ENCODE data around the gene ATXN7.

ATXN7 gene

GRCh38 chr3:63908081-63908736, 44.5 kb downstream of the ATXN7 start:
- DNase-seq: no peak

DNA sequence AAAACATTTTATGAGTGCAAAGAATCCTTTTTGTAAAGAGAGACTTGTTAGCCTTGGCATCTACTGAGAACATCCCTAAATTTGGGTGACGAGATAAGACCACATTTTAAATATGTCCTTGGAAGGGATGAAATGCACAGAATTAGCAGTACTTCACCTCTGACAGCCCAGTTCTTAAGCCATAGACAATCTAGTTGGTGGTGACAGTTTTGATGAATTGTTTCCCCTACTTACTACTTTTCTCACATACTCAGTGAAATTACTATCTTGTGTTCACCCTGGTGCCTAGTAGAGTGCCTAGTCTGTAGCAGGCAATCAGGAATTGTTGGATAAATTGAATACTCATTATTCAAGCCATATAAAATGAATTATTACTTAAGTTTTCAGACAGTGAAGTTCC, 45.1 kb downstream of the ATXN7 start:
- DNase-seq: no peak

- no peak for DNase-seq
These were observed 45.8 kb downstream of the ATXN7 start for GRCh38 chr3:63909431-63909830.

GRCh38 chr3:63910001-63910400, 46.3 kb downstream of the ATXN7 start:
- DNase-seq: no peak

DNA sequence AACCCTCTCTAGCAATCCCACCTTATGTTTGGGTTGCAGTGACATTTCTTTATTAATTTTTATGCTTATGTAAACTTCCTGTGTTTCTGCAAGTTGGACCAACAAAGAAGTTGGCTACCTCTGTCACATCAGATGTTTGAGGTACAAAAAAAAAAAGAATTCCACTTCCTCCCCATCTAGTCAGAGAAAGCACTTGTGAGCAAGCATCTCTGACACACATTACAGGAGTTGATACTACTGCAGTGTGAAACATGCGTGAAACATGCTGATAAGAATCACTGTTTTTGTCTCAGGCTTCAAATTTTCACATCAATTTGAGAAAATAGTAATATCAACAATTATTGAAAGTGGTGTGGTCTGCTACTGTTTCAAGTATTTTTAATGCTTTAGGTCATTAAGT, 47.2 kb downstream of the ATXN7 start:
- no peak for DNase-seq

- no peak for DNase-seq
These were observed 47.8 kb downstream of the ATXN7 start for GRCh38 chr3:63911509-63911872.

- no peak for DNase-seq
These were observed 48.5 kb downstream of the ATXN7 start, which contains the start of gene SCAANT1 for GRCh38 chr3:63911873-63912767. TSS of gene SCAANT1 (minus strand) at chr3:63912383.

DNA sequence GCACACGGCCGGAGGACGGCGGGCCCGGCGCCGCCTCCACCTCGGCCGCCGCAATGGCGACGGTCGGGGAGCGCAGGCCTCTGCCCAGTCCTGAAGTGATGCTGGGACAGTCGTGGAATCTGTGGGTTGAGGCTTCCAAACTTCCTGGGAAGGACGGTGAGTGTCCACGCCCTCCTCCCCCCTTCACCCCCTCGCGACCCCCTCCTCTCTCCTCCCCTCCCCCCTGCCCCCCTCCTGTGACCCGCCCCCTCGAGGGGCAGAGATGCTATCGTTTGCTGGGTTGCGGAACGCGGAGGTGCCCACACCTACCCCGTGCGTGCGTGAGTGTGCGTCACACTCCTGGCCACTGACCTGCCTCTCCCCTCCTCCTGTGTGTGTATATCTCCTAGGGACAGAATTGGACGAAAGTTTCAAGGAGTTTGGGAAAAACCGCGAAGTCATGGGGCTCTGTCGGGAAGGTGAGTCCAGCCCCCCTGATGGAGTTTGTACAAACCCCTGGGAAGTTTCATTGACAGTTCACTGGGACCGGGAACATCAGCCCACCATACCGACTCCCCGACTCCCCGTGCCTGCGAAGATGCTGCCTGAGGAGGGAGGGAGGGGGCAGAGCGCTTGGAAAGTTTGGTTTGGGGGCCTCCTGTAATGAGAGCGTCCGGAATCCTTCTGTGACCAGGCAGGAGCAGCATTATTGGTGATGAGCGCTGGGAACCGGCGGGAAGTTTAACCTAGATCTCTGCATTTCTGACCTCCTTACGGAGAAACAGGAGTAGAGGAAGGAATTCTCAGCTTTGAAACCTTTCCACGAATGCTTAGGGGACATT, 49.3 kb downstream of the ATXN7 start:
- DNase-seq: no peak

- no peak for DNase-seq
These were observed 50.6 kb downstream of the ATXN7 start for GRCh38 chr3:63914312-63914711.

- no peak for DNase-seq
These were observed 54.7 kb downstream of the ATXN7 start for GRCh38 chr3:63918321-63918720.

DNA sequence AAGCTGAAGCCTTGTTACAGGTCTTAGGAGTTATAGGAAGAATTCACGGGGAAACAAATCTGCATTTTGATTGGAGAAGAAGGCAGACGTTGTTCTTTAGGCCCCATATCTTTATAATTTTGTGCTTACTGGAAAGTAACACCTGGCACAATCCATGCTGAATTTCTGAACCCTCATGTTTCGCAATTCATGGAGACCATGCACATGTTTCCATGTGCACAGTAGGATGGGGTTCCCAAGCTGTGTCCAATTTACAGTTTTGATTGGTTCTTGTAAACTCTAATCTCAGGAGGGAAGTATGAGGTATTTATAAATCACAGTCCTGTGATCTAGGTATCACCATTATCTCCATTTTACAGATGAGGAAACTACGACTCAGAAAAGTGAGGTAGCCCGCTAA, 56.3 kb downstream of the ATXN7 start:
- no peak for DNase-seq

- no peak for DNase-seq
These were observed 58.2 kb downstream of the ATXN7 start for GRCh38 chr3:63921741-63922482.

- no peak for DNase-seq
These were observed 59.0 kb downstream of the ATXN7 start for GRCh38 chr3:63922491-63923199.

- no peak for DNase-seq
These were observed 62.6 kb downstream of the ATXN7 start for GRCh38 chr3:63926309-63926708.

DNA sequence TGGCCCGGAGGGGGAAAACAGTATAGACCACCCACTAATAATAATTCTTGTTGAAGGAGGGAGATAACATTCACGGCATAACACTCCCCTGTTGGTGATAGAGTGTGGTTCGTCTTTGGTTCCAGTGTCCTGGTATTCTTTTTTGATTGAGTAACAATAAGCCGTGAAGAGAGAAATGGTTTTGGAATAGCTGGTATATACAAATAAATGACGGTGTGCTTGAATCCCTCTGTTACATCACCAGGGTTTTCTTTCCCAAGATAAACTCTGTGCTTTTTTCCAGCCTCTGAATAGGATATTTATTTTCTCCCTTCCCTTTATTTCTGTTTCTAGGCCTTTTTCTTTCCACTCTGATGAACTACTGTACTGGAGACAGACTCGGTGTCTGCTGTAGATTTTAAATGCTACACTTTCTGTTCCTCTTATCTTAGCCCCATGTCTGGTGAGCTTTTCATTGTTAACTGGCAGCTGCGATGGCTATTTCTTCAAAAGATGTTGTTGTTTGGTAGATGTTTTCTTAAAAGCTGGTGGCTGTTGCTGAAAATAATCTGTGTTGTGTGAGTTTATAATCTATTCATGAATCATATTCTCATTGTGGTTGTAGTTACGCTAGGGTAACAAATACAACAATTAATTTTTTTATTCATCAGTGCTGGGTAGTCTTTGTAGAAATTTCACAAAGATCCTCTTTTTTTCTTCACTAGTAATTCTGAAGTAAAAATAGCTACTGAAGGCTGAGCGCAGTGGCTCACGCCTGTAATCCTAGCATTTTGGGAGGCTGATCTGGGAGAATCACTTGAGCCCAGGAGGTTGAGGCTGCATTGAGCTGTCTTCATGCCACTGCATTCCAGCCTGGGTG, 64.0 kb downstream of the ATXN7 start:
- no peak for DNase-seq

DNA sequence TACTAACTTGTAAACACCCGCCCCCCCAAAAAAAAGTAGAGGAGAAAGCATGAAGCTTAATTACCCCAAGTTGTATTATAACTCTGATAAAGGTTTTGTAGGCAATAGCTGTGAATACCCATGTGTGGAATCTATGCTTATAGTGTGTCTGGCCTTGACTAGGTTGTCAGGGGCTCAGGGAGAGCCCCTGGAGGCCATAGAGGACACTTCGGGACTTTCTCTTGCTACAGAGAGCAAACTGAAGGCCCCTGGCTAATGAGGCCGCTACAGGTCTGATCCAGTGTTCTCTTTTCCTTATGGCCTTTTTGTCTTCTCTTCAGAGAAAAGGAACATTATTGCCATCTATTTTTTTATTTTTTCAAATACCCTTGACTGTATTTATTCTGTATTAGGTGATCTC, 67.6 kb downstream of the ATXN7 start:
- no peak for DNase-seq

- DNase-seq: no peak
These were observed 69.0 kb downstream of the ATXN7 start for GRCh38 chr3:63932509-63933212.

DNA sequence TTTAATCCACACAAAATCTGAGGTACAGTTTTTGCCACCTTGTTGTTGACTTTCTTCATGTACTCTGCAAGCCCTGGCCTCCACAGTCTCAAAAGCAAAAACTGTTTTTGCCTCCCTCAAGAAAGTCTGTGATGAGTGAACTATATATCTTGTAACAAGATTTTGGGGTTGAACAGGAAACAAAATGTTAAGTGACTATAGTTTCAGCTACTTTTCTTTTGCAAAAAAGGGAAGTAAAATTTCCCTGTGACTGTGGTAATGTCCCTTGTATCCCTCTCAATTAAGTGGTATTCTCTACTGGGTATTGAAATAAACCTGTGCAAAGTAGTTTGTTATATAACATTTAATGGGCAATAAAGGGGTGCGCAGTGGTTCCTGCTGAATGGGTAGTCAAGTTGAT, 69.8 kb downstream of the ATXN7 start:
- DNase-seq: no peak

DNA sequence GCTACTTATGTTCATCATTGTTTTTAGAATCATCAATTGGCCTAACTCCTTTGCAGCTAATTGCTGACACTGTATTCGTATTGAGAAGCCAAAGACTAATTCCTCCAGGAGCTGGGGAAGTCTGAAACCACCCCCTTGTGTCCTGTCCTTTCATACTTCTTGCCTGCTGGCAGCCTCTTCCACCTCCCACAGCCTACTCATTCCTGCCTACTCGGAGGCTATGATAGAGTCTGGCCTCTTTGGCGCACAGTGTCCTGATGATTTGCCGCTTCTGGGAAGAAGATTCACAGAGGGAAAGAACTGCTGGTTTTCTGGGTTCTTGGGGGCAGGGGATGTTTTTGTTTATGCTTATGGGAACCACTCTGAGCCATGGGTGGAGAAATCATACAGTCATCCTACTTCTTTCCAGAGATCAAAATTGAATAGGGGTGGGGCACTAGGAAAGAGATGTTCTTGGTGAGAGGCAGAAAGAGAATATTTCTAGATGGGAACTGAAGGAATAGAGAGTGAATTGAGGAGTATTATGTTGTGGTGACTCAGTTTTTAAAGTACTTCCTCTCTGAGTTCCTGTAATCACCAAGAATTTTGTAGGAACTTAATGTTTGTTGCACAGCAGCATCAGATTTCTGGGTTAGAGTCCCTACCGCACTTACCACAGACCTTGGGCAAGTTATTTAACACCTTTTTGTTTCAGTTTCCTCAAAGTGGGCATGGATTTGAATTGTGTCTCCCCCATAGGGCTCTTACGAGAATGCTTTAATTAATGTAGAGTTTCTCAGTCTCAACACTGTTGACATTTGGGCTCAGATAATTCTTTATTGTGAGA, 70.6 kb downstream of the ATXN7 start:
- no peak for DNase-seq

- DNase-seq: no peak
These were observed 73.3 kb downstream of the ATXN7 start for GRCh38 chr3:63936925-63937324.

Measured in NCI-H1417 treated with DMSO at 0.1 percent for 48 hours (cell line).